H1 (cell line): ENCODE results near the gene LPP. TPM values are rescaled to one million over a fixed set of nuclear protein-coding genes. Genes with fewer than 3 reads are reported as not detected.

Source experiments
- BCL11A ChIP-seq, 2 experiments: IDR thresholded peaks; one replicate each; pipeline ENCODE4 v1.6.1; 2011; ENCODE audit warnings: low read depth in 2 of 2, low read length in 2 of 2, mild to moderate bottlenecking in 2 of 2
- GABPA ChIP-seq: IDR thresholded peaks from 2 replicates; pipeline ENCODE4 v1.6.1; 2011; ENCODE audit warnings: mild to moderate bottlenecking, low read length, moderate library complexity, borderline replicate concordance; ENCODE audit not compliant: insufficient read depth
- SIX5 ChIP-seq: IDR thresholded peaks from 2 replicates; pipeline ENCODE4 v1.6.1; 2011; ENCODE audit warnings: mild to moderate bottlenecking, low read depth, low read length
- polyA plus RNA-seq, 7 experiments: library from polyadenylated mRNA; depleted of rRNA in 3 of 7; stranded (reverse) in 5 of 7; unstranded in 2 of 7; fragments of >200 nt in 5 of 7; fragments of 200-250 nt in 2 of 7; gene quantifications; 1 replicate in 5 of 7; 2 replicates in 1 of 7; 4 replicates in 1 of 7; pipeline versions ENCODE4 v1.2.1 to v1.2.3, GENCODE V29; 2011 to 2013; ENCODE audit warnings: missing spikeins in 2 of 7, mixed read lengths in 2 of 7
- total RNA-seq: library from RNA; stranded (reverse); fragmentation: NEBNext Ultra II Directional; extraction: Animal tissue kit (Norgen Biotek cat#: 25700); gene quantifications from 2 replicates; pipeline ENCODE4 v1.2.1, GENCODE V29; 2021

LPP gene
- total and polyA plus RNA-seq, 2 of the 8 experiments (the other 6 are each of a cell fraction or from before 2014, with no cell fraction given): 10.0 to 53.3 TPM

DNA sequence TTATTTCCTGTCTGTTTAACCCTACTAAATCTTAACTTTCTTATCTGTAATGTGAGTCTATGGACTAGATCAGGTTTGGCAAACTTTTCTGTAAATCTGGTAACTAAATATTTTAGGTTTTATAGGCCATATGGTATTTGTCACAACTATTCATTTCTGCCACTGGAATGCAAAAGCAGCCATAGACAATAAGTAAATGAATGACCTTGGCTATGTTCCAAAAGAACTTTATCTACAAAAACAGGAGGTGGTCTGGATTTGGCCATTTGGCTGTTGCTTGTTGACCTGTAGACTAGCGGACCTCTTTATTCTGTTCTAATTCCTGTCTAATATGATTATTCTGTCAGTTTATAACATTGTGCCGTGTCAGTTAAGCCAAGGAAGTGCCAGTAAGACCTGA, 314.2 kb downstream of the LPP start (continued):
- TF ChIP-seq GABPA: no peak
- TF ChIP-seq BCL11A (IDR thresholded peaks at IDR 0.05; ENCODE audit: low read depth in 2 of 2, low read length in 2 of 2): no peak
- no peak for TF ChIP-seq SIX5
